Thymus (tissue), 11 donors: ENCODE data around the gene KLF16. TPM values are rescaled to one million over a fixed set of nuclear protein-coding genes. Genes with fewer than 3 reads are reported as not detected.

ENCODE experiments used
- DNase-seq, 9 donors: peaks; one replicate each; pipeline ENCODE4 v3.0.0-alpha.2; 2013; ENCODE audit warnings: low spot score in 9 of 9, low read depth in 6 of 9, missing footprints in 1 of 9
- H3K27ac ChIP-seq, 2 donors: one replicate each; pipeline ENCODE4 v1.5.1; 2013; ENCODE audit warnings: control low read depth in 1 of 2, low read depth in 1 of 2, low read length in 1 of 2, mild to moderate bottlenecking in 1 of 2, moderate library complexity in 1 of 2
- H3K27me3 ChIP-seq, 2 donors: one replicate each; pipeline ENCODE4 v1.5.1; 2013; ENCODE audit warnings: low read length in 1 of 2; ENCODE audit not compliant: control insufficient read depth in 2 of 2, insufficient read depth in 1 of 2
- H3K36me3 ChIP-seq, 2 donors: one replicate each; pipeline ENCODE4 v1.5.1; 2013; ENCODE audit warnings: low read length in 1 of 2, mild to moderate bottlenecking in 1 of 2, moderate library complexity in 1 of 2; ENCODE audit not compliant: control insufficient read depth in 2 of 2, insufficient read depth in 2 of 2
- H3K4me1 ChIP-seq, 2 donors: one replicate each; pipeline ENCODE4 v1.5.1; 2013; ENCODE audit warnings: low read length in 2 of 2; ENCODE audit not compliant: control insufficient read depth in 2 of 2, insufficient read depth in 2 of 2
- H3K4me3 ChIP-seq, 2 donors: one replicate each; pipeline ENCODE4 v1.5.1; 2013; ENCODE audit warnings: low read length in 2 of 2, control low read depth in 1 of 2, mild to moderate bottlenecking in 1 of 2
- H3K9me3 ChIP-seq, 2 donors: one replicate each; pipeline ENCODE4 v1.5.1; 2013; ENCODE audit warnings: low read length in 1 of 2, mild to moderate bottlenecking in 1 of 2; ENCODE audit not compliant: control insufficient read depth in 2 of 2, insufficient read depth in 1 of 2
- WGBS: extraction: QIAGEN DNeasy Blood & Tissue Kit; methylation state at CpG from one replicate; pipeline ENCODE4 v1.1.7; 2013; 5-methylcytosine and 5-hydroxymethylcytosine counted together
- polyA plus RNA-seq: library from polyadenylated mRNA; stranded (reverse); fragments of 200-250 nt; gene quantifications from one replicate; pipeline ENCODE4 v1.2.3, GENCODE V29; 2013
- total RNA-seq: library from RNA; stranded (reverse); fragments of 120-200 nt; gene quantifications from one replicate; pipeline ENCODE4 v1.2.4, GENCODE V29; 2013
- donor health status: healthy.

Gene KLF16
- total and polyA plus RNA-seq, 2 donors, result 3.2 to 8.4 TPM

- H3K27ac ChIP-seq, result peak overlapping the region; percentile 36 to 81
- H3K36me3 ChIP-seq, result peaks cover 29 to 30% of the 10 kb centered on the region in 2 donors
- peak in 1 of 9 donors; percentile 52 for DNase-seq
- H3K27me3 ChIP-seq, result no peaks in the 10 kb centered on the region
- peaks cover 18 to 28% of the 10 kb centered on the region in 2 donors for H3K4me1 ChIP-seq
- WGBS, result 7% methylated on average over 16 of the region's 16 CpGs
- peak overlapping the region; percentile 94 to 97 for H3K4me3 ChIP-seq
- H3K9me3 ChIP-seq, result peaks cover 0 to 10% of the 10 kb centered on the region in 2 donors
Observed at GRCh38 chr19:1874554-1875185, 11.3 kb upstream of the KLF16 start.

GRCh38 chr19:1873524-1874473 is 10.4 kb upstream of the KLF16 start:
- no peak for DNase-seq
- H3K27ac ChIP-seq, result peak overlapping the region; percentile 42 to 81
- peaks cover 0 to 10% of the 10 kb centered on the region in 2 donors for H3K9me3 ChIP-seq
- H3K4me1 ChIP-seq, result peaks cover 18 to 28% of the 10 kb centered on the region in 2 donors
- WGBS, result 91% methylated on average over 29 of the region's 29 CpGs
- H3K36me3 ChIP-seq, result peaks cover 29 to 30% of the 10 kb centered on the region in 2 donors
- peak overlapping the region; percentile 94 to 97 for H3K4me3 ChIP-seq
- H3K27me3 ChIP-seq, result no peaks in the 10 kb centered on the region

- Histone ChIP-seq H3K4me1 (peaks cover 18 to 28% of the 10 kb centered on the region in 2 donors), H3K36me3 (peaks cover 29 to 30% of the 10 kb centered on the region in 2 donors), H3K27ac (peak overlapping the region in 1 of 2 donors; percentile 49), H3K9me3 (peaks cover 0 to 10% of the 10 kb centered on the region in 2 donors), H3K27me3 (no peaks in the 10 kb centered on the region), H3K4me3 (no peak overlapping the region)
- WGBS, result 95% methylated on average over 25 of the region's 25 CpGs
- no peak for DNase-seq
Observed at GRCh38 chr19:1872807-1873523, 9.6 kb upstream of the KLF16 start.

- no peak for DNase-seq
- H3K9me3 ChIP-seq, result peaks cover 0 to 10% of the 10 kb centered on the region in 2 donors
- H3K4me1 ChIP-seq, result peaks cover 16 to 26% of the 10 kb centered on the region in 2 donors
- no peak overlapping the region for H3K4me3 ChIP-seq
- 97% methylated on average over 13 of the region's 13 CpGs for WGBS
- H3K36me3 ChIP-seq, result peaks cover 30 to 34% of the 10 kb centered on the region in 2 donors
- no peak overlapping the region for H3K27ac ChIP-seq
- H3K27me3 ChIP-seq, result no peaks in the 10 kb centered on the region
Observed at GRCh38 chr19:1871630-1872029, 8.3 kb upstream of the KLF16 start.

- DNase-seq, result no peak
- Histone ChIP-seq H3K4me3 (no peak overlapping the region), H3K9me3 (peaks cover 0 to 5% of the 10 kb centered on the region in 2 donors), H3K4me1 (peaks cover 12 to 21% of the 10 kb centered on the region in 2 donors), H3K27ac (no peak overlapping the region), H3K36me3 (peaks cover 30 to 34% of the 10 kb centered on the region in 2 donors), H3K27me3 (no peaks in the 10 kb centered on the region)
- WGBS, result 97% methylated on average over 15 of the region's 15 CpGs
Observed at GRCh38 chr19:1871140-1871597, 7.8 kb upstream of the KLF16 start.

- no peak overlapping the region for H3K4me3 ChIP-seq
- no peak overlapping the region for H3K27ac ChIP-seq
- DNase-seq, result no peak
- 95% methylated on average over 7 of the region's 7 CpGs for WGBS
- peaks cover 16 to 26% of the 10 kb centered on the region in 2 donors for H3K4me1 ChIP-seq
- no peaks in the 10 kb centered on the region for H3K9me3 ChIP-seq
- peaks cover 30 to 34% of the 10 kb centered on the region in 2 donors for H3K36me3 ChIP-seq
- H3K27me3 ChIP-seq, result no peaks in the 10 kb centered on the region
Observed at GRCh38 chr19:1868971-1869370, 5.6 kb upstream of the KLF16 start.

GRCh38 chr19:1867349-1867724 is 4.0 kb upstream of the KLF16 start:
- peaks cover 0 to 3% of the 10 kb centered on the region in 2 donors for H3K27me3 ChIP-seq
- no peaks in the 10 kb centered on the region for H3K9me3 ChIP-seq
- H3K4me3 ChIP-seq, result no peak overlapping the region
- H3K36me3 ChIP-seq, result peaks cover 15 to 22% of the 10 kb centered on the region in 2 donors
- WGBS, result 99% methylated on average over 9 of the region's 9 CpGs
- no peak overlapping the region for H3K27ac ChIP-seq
- peaks cover 8 to 14% of the 10 kb centered on the region in 2 donors for H3K4me1 ChIP-seq
- DNase-seq, result no peak

- Histone ChIP-seq H3K4me3 (no peak overlapping the region), H3K27ac (peak overlapping the region in 1 of 2 donors; percentile 31), H3K4me1 (peaks cover 13 to 19% of the 10 kb centered on the region in 2 donors), H3K36me3 (peaks cover 14 to 20% of the 10 kb centered on the region in 2 donors), H3K9me3 (peaks cover 0 to 3% of the 10 kb centered on the region in 2 donors), H3K27me3 (peaks cover 0 to 8% of the 10 kb centered on the region in 2 donors)
- WGBS, result 97% methylated on average over 8 of the region's 8 CpGs
- no peak for DNase-seq
Observed at GRCh38 chr19:1866693-1867348, 3.4 kb upstream of the KLF16 start.
